Activated CD8-positive, alpha-beta T cell treated with anti-CD3 and anti-CD28 coated beads for 36 hours (primary cell): ENCODE results near the gene CALCOCO2. TPM values are rescaled to one million over a fixed set of nuclear protein-coding genes. Genes with fewer than 3 reads are reported as not detected.
"Not testable (repeated sequence)": the region's sequence is repeated elsewhere in the genome, so short reads cannot be mapped to it uniquely, and the experiment has no call there.

Source experiments
- ATAC-seq: fragments of 200-7000 bp; cut with Tn5 transposase; one replicate; pipeline ENCODE4 v1.10.0; 2021; ENCODE audit warnings: mild to moderate bottlenecking, moderate library complexity
- CTCF ChIA-PET: fragments of 350-600 bp; sonication (Branson Sonifier 250); formaldehyde crosslinking; loops from one replicate; lab custom pipeline; 2021; ENCODE audit warnings: antibody characterized with exemption; lab: Charles Lee
- POLR2A ChIA-PET: fragments of 350-600 bp; sonication (Branson Sonifier 250); formaldehyde crosslinking; loops from one replicate; lab custom pipeline; 2021; ENCODE audit warnings: antibody characterized with exemption; lab: Charles Lee
- DNase-seq: peaks from one replicate; pipeline ENCODE4 v3.0.0-alpha.2; 2020
- H3K27ac Mint-ChIP-seq: one replicate; pipeline ENCODE4 v1.8.0; 2021; ENCODE audit warnings: mild to moderate bottlenecking, mixed read lengths
- H3K27me3 Mint-ChIP-seq: one replicate; pipeline ENCODE4 v1.8.0; 2021; ENCODE audit warnings: mixed read lengths
- H3K36me3 Mint-ChIP-seq: one replicate; pipeline ENCODE4 v1.8.0; 2021; ENCODE audit warnings: low read depth, mixed read lengths
- H3K4me1 Mint-ChIP-seq: one replicate; pipeline ENCODE4 v1.8.0; 2021; ENCODE audit warnings: low read depth, mixed read lengths
- H3K4me3 Mint-ChIP-seq: one replicate; pipeline ENCODE4 v1.8.0; 2021; ENCODE audit warnings: mild to moderate bottlenecking, moderate library complexity, mixed read lengths
- H3K9me3 Mint-ChIP-seq: one replicate; pipeline ENCODE4 v1.8.0; 2021; ENCODE audit warnings: mixed read lengths
- CTCF ChIP-seq: fragments of 200-600 bp; IDR thresholded peaks from one replicate; pipeline ENCODE4 v1.8.0; 2022; ENCODE audit warnings: antibody characterized with exemption, mild to moderate bottlenecking
- intact Hi-C: fragments of 100-400 bp; cut with micrococcal nuclease; formaldehyde crosslinking; loops from one replicate; pipeline ENCODE4 v1.10.0; 2022
- total RNA-seq, 2 experiments: library from RNA; stranded (reverse); gene quantifications; one replicate each; pipeline ENCODE4 v1.2.3, GENCODE V29; 2021

The CALCOCO2 gene
- total RNA-seq, 2 experiments from 2014 or later = 69.2 to 73.1 TPM

GRCh38 chr17:48825446-48826381, 5.1 kb upstream of the CALCOCO2 start:
- POLR2A ChIA-PET = interaction anchor here (0.6 to 0.8 kb wide), 2 partner anchors 8 to 26 kb away, joined by 3 read pairs; no protein-coding TSS in a partner anchor
- no peak for DNase-seq
- Mint-ChIP-seq H3K9me3 (no peaks in the 10 kb centered on the region), H3K27ac (no peak overlapping the region), H3K27me3 (peaks cover 10% of the 10 kb centered on the region), H3K4me3 (no peak overlapping the region), H3K4me1 (peaks cover 8% of the 10 kb centered on the region), H3K36me3 (no peaks in the 10 kb centered on the region)
- no peak for TF ChIP-seq CTCF
- ATAC-seq = no peak
- CTCF ChIA-PET = interaction anchor here (1.1 to 2.1 kb wide), 3 partner anchors 11 to 53 kb away, joined by 3 to 7 read pairs (median 4); no protein-coding TSS in a partner anchor
- intact Hi-C loops = no loop called here

- peak overlapping the region; percentile 81 for H3K27ac Mint-ChIP-seq
- peaks cover 46% of the 10 kb centered on the region for H3K4me1 Mint-ChIP-seq
- H3K4me3 Mint-ChIP-seq = peak overlapping the region; percentile 98
- intact Hi-C loops = no loop called here
- ChIA-PET CTCF (interaction anchor here (1.0 to 7.1 kb wide), 8 partner anchors 10 to 61 kb away, joined by 3 to 42 read pairs (median 4); partner anchors contain the start of gene ATP5MC1), POLR2A (no interaction called here)
- ATAC-seq = no peak
- no peak for TF ChIP-seq CTCF
- peaks cover 7% of the 10 kb centered on the region for H3K36me3 Mint-ChIP-seq
- H3K9me3 Mint-ChIP-seq = no peaks in the 10 kb centered on the region
- H3K27me3 Mint-ChIP-seq = no peaks in the 10 kb centered on the region
- DNase-seq = no peak
These were observed 681 bp downstream of the CALCOCO2 start for GRCh38 chr17:48831549-48831883.

GRCh38 chr17:48834973-48835372, 4.1 kb downstream of the CALCOCO2 start:
- Mint-ChIP-seq H3K9me3 (no peaks in the 10 kb centered on the region), H3K4me3 (no peak overlapping the region), H3K27ac (no peak overlapping the region), H3K36me3 (peaks cover 12% of the 10 kb centered on the region), H3K4me1 (peaks cover 72% of the 10 kb centered on the region), H3K27me3 (no peaks in the 10 kb centered on the region)
- ChIA-PET CTCF (interaction anchor here (0.9 to 7.1 kb wide), 8 partner anchors 10 to 198 kb away, joined by 3 to 42 read pairs (median 8); no protein-coding TSS in a partner anchor), POLR2A (interaction anchor here (0.7 to 2.2 kb wide), 7 partner anchors 11 to 110 kb away, joined by 3 to 7 read pairs (median 3); partner anchors contain the start of genes SNF8 and UBE2Z)
- no peak for TF ChIP-seq CTCF
- ATAC-seq (no peak), DNase-seq (no peak)
- intact Hi-C loops = no loop called here

- no peak for TF ChIP-seq CTCF
- DNase-seq (peak; percentile 28), ATAC-seq (no peak)
- Mint-ChIP-seq H3K36me3 (peaks cover 12% of the 10 kb centered on the region), H3K4me1 (peaks cover 77% of the 10 kb centered on the region), H3K4me3 (no peak overlapping the region), H3K9me3 (no peaks in the 10 kb centered on the region), H3K27ac (no peak overlapping the region), H3K27me3 (no peaks in the 10 kb centered on the region)
- ChIA-PET POLR2A (interaction anchor here (0.9 to 2.2 kb wide), 4 partner anchors 19 to 109 kb away, joined by 3 to 6 read pairs (median 3); partner anchors contain the start of genes SNF8 and UBE2Z), CTCF (interaction anchor here (0.9 to 7.1 kb wide), 9 partner anchors 13 to 223 kb away, joined by 3 to 42 read pairs (median 5); no protein-coding TSS in a partner anchor)
- intact Hi-C loops = no loop called here
These were observed 5.1 kb downstream of the CALCOCO2 start for GRCh38 chr17:48835971-48836370.

- H3K9me3 Mint-ChIP-seq, intact Hi-C loops, H3K27me3 Mint-ChIP-seq: not testable (repeated sequence)
- ChIA-PET CTCF (interaction anchor here (1.0 to 4.5 kb wide), 4 partner anchors 14 to 201 kb away, joined by 3 to 25 read pairs (median 4); no protein-coding TSS in a partner anchor), POLR2A (interaction anchor here (0.6 kb wide), 2 partner anchors 22 to 73 kb away, joined by 3 read pairs; no protein-coding TSS in a partner anchor)
- H3K4me1 Mint-ChIP-seq = peaks cover 83% of the 10 kb centered on the region
- peaks cover 13% of the 10 kb centered on the region for H3K36me3 Mint-ChIP-seq
- peak overlapping the region; percentile 58 for H3K27ac Mint-ChIP-seq
- H3K4me3 Mint-ChIP-seq = peak overlapping the region; percentile 29
- ATAC-seq = peak; percentile 40
- DNase-seq = peak; percentile 23
These were observed 6.6 kb downstream of the CALCOCO2 start for GRCh38 chr17:48837458-48837857.
